ENCODE data around the gene JAKMIP3. TPM values are rescaled to one million over a fixed set of nuclear protein-coding genes. Genes with fewer than 3 reads are reported as not detected.
"Not testable (repeated sequence)": the region's sequence is repeated elsewhere in the genome, so short reads cannot be mapped to it uniquely, and the experiment has no call there.

JAKMIP3 gene
- polyA plus RNA-seq, 1 experiment: 0.19 TPM

DNA sequence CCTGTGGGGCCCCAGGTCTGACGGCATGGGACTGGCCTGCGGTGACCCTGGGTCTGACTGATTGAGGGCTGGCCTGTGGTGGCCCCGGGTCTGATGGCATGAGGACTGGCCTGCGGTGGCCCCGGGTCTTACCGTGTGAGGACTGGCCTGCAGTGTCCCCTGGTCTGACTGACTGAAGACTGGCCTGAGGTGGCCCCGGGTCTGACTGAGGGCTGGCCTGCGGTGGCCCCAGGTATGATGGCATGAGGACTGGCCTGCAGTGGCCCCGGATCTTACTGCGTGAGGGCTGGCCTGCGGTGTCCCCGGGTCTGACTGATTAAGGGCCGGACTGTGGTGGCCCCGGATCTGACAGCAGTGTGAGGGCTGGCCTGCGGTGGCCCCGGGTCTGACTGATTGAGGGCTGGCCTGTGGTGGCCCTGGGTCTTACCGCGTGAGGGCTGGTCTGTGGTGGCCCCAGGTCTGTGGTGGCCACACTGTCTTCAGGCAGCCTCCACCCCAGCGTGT, 10.9 kb downstream of the JAKMIP3 start:
- no peak for DNase-seq (ENCODE audit: low read depth, low spot score)
- Histone ChIP-seq H3K9me3 (ENCODE audit: control insufficient read depth, insufficient read depth, low read length) (peaks cover 4% of the 10 kb centered on the region; the same call in 1 of the 2 replicates), H3K27ac (ENCODE audit: low read depth, low read length) (no peak overlapping the region), H3K4me3 (ENCODE audit: low read depth, low read length) (no peak overlapping the region), H3K27me3 (ENCODE audit: control insufficient read depth, insufficient read depth, low read length) (peaks cover 3% of the 10 kb centered on the region)
- TF ChIP-seq, protein P1, sequence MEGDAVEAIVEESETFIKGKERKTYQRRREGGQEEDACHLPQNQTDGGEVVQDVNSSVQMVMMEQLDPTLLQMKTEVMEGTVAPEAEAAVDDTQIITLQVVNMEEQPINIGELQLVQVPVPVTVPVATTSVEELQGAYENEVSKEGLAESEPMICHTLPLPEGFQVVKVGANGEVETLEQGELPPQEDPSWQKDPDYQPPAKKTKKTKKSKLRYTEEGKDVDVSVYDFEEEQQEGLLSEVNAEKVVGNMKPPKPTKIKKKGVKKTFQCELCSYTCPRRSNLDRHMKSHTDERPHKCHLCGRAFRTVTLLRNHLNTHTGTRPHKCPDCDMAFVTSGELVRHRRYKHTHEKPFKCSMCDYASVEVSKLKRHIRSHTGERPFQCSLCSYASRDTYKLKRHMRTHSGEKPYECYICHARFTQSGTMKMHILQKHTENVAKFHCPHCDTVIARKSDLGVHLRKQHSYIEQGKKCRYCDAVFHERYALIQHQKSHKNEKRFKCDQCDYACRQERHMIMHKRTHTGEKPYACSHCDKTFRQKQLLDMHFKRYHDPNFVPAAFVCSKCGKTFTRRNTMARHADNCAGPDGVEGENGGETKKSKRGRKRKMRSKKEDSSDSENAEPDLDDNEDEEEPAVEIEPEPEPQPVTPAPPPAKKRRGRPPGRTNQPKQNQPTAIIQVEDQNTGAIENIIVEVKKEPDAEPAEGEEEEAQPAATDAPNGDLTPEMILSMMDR (IDR thresholded peaks at IDR 0.05; ENCODE audit: low read depth, low read length): no peak
- POLR2A ChIA-PET: no interaction called here
- CTCF ChIA-PET: no interaction called here

DNA sequence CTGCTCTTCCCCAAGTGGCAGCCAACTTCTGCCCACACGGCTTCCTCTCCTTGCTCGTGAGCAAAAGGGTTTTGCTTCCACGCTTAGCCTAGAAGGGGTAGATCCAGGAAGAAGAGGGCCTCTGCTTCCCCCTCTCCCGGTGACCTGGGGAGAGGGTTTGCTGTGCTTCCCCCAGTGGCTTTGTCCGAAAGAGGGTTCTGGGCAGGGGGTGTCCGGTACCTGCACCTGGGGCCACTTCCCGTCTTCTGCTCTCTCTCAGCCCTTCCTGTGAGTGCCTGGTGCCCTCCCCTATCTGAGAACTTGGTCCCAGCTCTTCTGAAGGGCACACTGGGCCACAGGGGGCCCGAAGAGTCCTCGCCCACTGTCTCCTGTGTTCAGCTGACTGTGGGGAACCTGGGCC, 11.3 kb downstream of the JAKMIP3 start:
- no peak for DNase-seq (ENCODE audit: low read depth, low spot score)
- Histone ChIP-seq H3K9me3 (ENCODE audit: control insufficient read depth, insufficient read depth, low read length) (peaks cover 4% of the 10 kb centered on the region; the same call in 1 of the 2 replicates), H3K27me3 (ENCODE audit: control insufficient read depth, insufficient read depth, low read length) (peaks cover 3% of the 10 kb centered on the region), H3K4me3 (ENCODE audit: low read depth, low read length) (no peak overlapping the region), H3K27ac (ENCODE audit: low read depth, low read length) (no peak overlapping the region)
- CTCF ChIA-PET: no interaction called here
- TF ChIP-seq, protein P1 (IDR thresholded peaks at IDR 0.05; ENCODE audit: low read depth, low read length): no peak
- POLR2A ChIA-PET: no interaction called here

DNA sequence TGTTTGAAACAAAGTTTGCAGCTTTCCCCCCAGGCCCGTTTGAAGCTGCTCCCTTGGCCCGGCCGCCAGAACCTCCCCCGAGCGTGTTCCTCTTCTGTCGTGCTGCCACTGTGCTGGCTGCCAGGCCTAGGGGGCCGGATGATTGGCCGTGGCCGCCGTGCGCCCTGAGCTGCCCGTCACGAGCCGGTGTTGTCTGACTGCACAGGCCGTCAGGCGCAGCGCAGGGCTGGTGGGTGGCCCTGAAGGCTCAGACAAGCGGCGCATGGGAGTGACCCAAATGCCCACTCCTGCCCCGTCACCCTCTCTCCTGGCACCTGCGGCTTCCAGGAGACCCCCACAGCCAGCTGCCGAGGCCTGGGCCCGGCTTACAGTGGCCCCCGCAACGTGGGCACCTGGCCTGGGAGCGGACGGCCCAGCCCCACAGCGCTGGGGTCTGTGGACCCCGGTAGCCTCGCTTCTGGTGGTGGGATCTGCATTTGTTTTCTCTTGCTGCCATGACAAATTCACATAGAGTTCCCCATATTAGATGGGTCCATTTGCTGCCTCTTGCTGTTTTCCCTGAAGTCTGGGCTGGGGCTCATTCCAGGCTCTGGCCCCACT, 13.1 kb downstream of the JAKMIP3 start:
- CTCF ChIA-PET: no interaction called here
- POLR2A ChIA-PET: no interaction called here
- Histone ChIP-seq H3K27me3 (ENCODE audit: control insufficient read depth, insufficient read depth, low read length) (peaks cover 3% of the 10 kb centered on the region), H3K9me3 (ENCODE audit: control insufficient read depth, insufficient read depth, low read length) (peaks cover 4% of the 10 kb centered on the region; the same call in 1 of the 2 replicates), H3K4me3 (ENCODE audit: low read depth, low read length) (no peak overlapping the region), H3K27ac (ENCODE audit: low read depth, low read length) (no peak overlapping the region)
- TF ChIP-seq, protein P1 (IDR thresholded peaks at IDR 0.05; ENCODE audit: low read depth, low read length): no peak
- no peak for DNase-seq (ENCODE audit: low read depth, low spot score)

DNA sequence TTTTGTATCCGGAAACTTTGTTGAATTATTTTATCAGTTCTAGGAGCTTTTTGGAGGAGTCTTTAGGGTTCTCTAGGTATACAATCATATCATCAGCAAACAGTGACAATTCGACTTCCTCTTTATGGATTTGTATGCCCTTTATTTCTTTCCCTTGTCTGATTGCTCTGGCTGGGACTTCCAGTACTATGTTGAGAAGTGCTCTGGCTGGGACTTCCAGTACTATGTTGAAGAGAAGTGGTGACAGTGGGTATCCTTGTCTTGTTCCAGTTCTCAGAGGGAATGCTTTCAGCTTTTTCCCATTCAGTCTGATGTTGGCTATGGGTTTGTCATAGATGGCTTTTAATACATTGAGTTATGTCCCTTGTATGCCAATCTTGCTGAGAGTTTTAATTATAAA, 18.6 kb downstream of the JAKMIP3 start:
- CTCF ChIA-PET: interaction anchor here (0.6 to 1.1 kb wide), 3 partner anchors 61 to 208 kb away, joined by 3 to 4 read pairs (median 3); no protein-coding TSS in a partner anchor
- H3K4me3 ChIP-seq (ENCODE audit: low read depth, low read length); H3K27me3 ChIP-seq (ENCODE audit: control insufficient read depth, insufficient read depth, low read length); DNase-seq (ENCODE audit: low read depth, low spot score); H3K9me3 ChIP-seq (ENCODE audit: control insufficient read depth, insufficient read depth, low read length); POLR2A ChIA-PET; H3K27ac ChIP-seq (ENCODE audit: low read depth, low read length): not testable (repeated sequence)

DNA sequence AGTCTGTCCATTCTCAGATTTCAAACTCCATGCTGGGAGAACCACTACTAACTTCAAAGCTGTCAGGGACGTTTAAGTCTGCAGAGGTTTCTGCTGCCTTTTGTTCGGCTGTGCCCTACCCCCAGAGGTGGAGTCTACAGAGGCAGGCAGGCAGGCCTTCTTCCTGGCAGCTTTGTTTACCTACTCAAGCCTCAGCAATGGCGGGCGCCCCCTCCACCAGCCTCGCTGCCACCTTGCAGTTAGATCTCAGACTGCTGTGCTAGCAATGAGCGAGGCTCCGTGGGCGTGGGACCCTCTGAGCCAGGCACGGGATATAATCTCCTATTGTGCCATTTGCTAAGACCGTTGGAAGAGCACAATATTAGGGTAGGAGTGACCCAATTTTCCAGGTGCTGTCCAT, 27.5 kb downstream of the JAKMIP3 start:
- H3K4me3 ChIP-seq (ENCODE audit: low read depth, low read length); DNase-seq (ENCODE audit: low read depth, low spot score); H3K27me3 ChIP-seq (ENCODE audit: control insufficient read depth, insufficient read depth, low read length); H3K9me3 ChIP-seq (ENCODE audit: control insufficient read depth, insufficient read depth, low read length); POLR2A ChIA-PET; H3K27ac ChIP-seq (ENCODE audit: low read depth, low read length): not testable (repeated sequence)
- CTCF ChIA-PET: interaction anchor here (0.6 kb wide), 1 partner anchor 49 kb away, joined by 4 read pairs; no protein-coding TSS in a partner anchor

DNA sequence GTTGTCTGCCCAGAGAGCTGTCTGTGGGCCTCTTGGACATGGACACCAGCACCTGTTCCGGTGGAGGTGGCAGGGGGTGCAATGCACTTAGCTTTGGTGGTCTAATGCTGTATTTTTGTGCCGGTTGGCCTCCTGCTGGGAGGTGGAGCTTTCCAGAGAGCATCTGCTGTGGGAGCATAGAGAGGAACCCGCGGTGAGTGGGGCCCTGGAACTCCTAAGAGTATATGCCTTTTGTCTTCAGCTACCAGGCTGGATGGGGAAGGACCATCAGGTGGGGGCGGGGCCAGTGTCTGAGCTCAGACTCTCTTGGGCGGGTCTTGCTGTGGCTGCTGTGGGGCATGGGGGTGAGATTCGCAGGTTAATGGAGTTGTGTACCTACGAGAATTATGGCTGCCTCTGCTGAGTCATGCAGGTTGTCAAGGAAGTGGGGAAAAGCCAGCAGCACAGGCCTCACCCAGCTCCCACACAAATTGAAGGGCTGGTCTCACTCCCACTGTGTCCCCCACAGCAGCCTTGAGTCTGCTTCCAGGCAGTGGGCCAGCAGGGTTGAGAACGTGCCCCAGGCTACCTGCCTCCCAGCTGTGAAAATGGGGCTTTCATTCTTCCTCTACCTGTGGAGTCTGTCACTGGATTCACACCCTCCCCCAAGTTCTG, 29.0 kb downstream of the JAKMIP3 start:
- Histone ChIP-seq H3K4me3 (ENCODE audit: low read depth, low read length) (no peak overlapping the region), H3K27me3 (ENCODE audit: control insufficient read depth, insufficient read depth, low read length) (no peaks in the 10 kb centered on the region), H3K27ac (ENCODE audit: low read depth, low read length) (no peak overlapping the region), H3K9me3 (ENCODE audit: control insufficient read depth, insufficient read depth, low read length) (no peaks in the 10 kb centered on the region; the same call in 1 of the 2 replicates)
- no peak for DNase-seq (ENCODE audit: low read depth, low spot score)
- ChIA-PET CTCF (no interaction called here), POLR2A (no interaction called here)
- TF ChIP-seq, protein P1 (IDR thresholded peaks at IDR 0.05; ENCODE audit: low read depth, low read length): no peak
